Endodermal cell (in vitro differentiated cells): ENCODE measurements around the gene ZNF19. TPM values are rescaled to one million over a fixed set of nuclear protein-coding genes. Genes with fewer than 3 reads are reported as not detected.
A peak's percentile ranks its signal among the peaks of the same experiment; 100 is the strongest.

Experiments
- DNase-seq: peaks from one replicate; pipeline ENCODE4 v3.0.0-alpha.2; 2017
- H3K27ac ChIP-seq: 2 replicates; pipeline ENCODE4 v1.5.1; 2013; ENCODE audit warnings: mild to moderate bottlenecking, low read depth, low read length, moderate library complexity
- H3K27me3 ChIP-seq: 2 replicates; pipeline ENCODE4 v1.6.1; 2013; ENCODE audit warnings: mild to moderate bottlenecking, low read length, moderate library complexity; ENCODE audit not compliant: insufficient read depth, control insufficient read depth, poor library complexity, severe bottlenecking
- H3K36me3 ChIP-seq: 2 replicates; pipeline ENCODE4 v1.7.0; 2013; ENCODE audit warnings: mild to moderate bottlenecking, low read length, moderate library complexity; ENCODE audit not compliant: control insufficient read depth, insufficient read depth
- H3K4me1 ChIP-seq: one replicate; pipeline ENCODE4 v1.7.0; 2013; ENCODE audit warnings: low read length; ENCODE audit not compliant: control insufficient read depth, insufficient read depth
- H3K4me3 ChIP-seq: 2 replicates; pipeline ENCODE4 v1.5.1; 2013; ENCODE audit warnings: mild to moderate bottlenecking, low read length, moderate library complexity
- H3K9ac ChIP-seq: 2 replicates; pipeline ENCODE4 v1.6.1; 2013; ENCODE audit warnings: mild to moderate bottlenecking, low read length, moderate library complexity; ENCODE audit not compliant: poor library complexity, severe bottlenecking; ENCODE audit errors: extremely low read depth
- H3K9me3 ChIP-seq: 2 replicates; pipeline ENCODE4 v1.6.1; 2013; ENCODE audit warnings: mild to moderate bottlenecking, low read length, moderate library complexity; ENCODE audit not compliant: control insufficient read depth
- H3K27ac Mint-ChIP-seq: 2 replicates; pipeline ENCODE4 v1.8.0; 2020; ENCODE audit warnings: mixed read lengths
- H3K27me3 Mint-ChIP-seq: 2 replicates; pipeline ENCODE4 v1.8.0; 2021; ENCODE audit warnings: mild to moderate bottlenecking, mixed read lengths; ENCODE audit not compliant: insufficient read depth
- H3K36me3 Mint-ChIP-seq: 2 replicates; pipeline ENCODE4 v1.8.0; 2020; ENCODE audit warnings: low read depth, mixed read lengths
- H3K4me1 Mint-ChIP-seq: 2 replicates; pipeline ENCODE4 v1.8.0; 2020; ENCODE audit warnings: mixed read lengths
- H3K4me3 Mint-ChIP-seq: 2 replicates; pipeline ENCODE4 v1.8.0; 2020; ENCODE audit warnings: mild to moderate bottlenecking, moderate library complexity, mixed read lengths
- H3K9me3 Mint-ChIP-seq: 2 replicates; pipeline ENCODE4 v1.8.0; 2020; ENCODE audit warnings: mild to moderate bottlenecking, mixed read lengths
- CTCF ChIP-seq: fragments of 200-600 bp; sonication (generic); conservative IDR thresholded peaks from 2 replicates; pipeline ENCODE4 v1.5.0; 2021; ENCODE audit warnings: antibody characterized with exemption, mild to moderate bottlenecking
- WGBS, 2 experiments: methylation state at CpG; one replicate each; pipeline versions ENCODE4 v1.1.5 to v1.1.7; 2013; ENCODE audit warnings: missing lambda C conversion rate in 2 of 2, mixed read lengths in 1 of 2; ENCODE audit not compliant: insufficient coverage in 1 of 2, insufficient read length in 1 of 2; 5-methylcytosine and 5-hydroxymethylcytosine counted together
- total RNA-seq, 2 donors: library from RNA; stranded (reverse); fragmentation: NEBNext Ultra II Directional in 1 of 2; extraction: Animal tissue kit (Norgen Biotek cat#: 25700) in 1 of 2; gene quantifications; 2 replicates in 1 of 2; 3 replicates in 1 of 2; pipeline ENCODE4 v1.2.1, GENCODE V29; 2021

ZNF19 gene
- total RNA-seq, 2 donors from 2014 or later: 5.8 to 8.5 TPM

GRCh38 chr16:71442051-71442440 is 47.1 kb downstream of the ZNF19 start, which contains the start of gene TLE7:
TSS of gene TLE7 (minus strand) at chr16:71442054. CDS start at chr16:71433324, 8,730 bp downstream.
- Histone ChIP-seq H3K9me3 (peaks cover 16% of the 10 kb centered on the region), H3K4me3 (no peak within 1 kb of the TSS), H3K9ac (no peak within 1 kb of the TSS), H3K27me3 (peaks cover 30% of the 10 kb centered on the region), H3K27ac (no peak within 1 kb of the TSS), H3K4me1 (no peaks in the 10 kb centered on the region), H3K36me3 (no peaks in the 10 kb centered on the region)
- no peak for DNase-seq
- H3K27ac Mint-ChIP-seq: no peak within 1 kb of the TSS
- peaks cover 43% of the 10 kb centered on the region for H3K9me3 Mint-ChIP-seq
- 91 to 92% methylated on average over 2 to 13 of the region's 13 CpGs for WGBS, 2 experiments
- peaks cover 44% of the 10 kb centered on the region for H3K27me3 Mint-ChIP-seq
- H3K36me3 Mint-ChIP-seq: no peaks in the 10 kb centered on the region
- no peak within 1 kb of the TSS for H3K4me3 Mint-ChIP-seq
- TF ChIP-seq CTCF: no peak
- no peaks in the 10 kb centered on the region for H3K4me1 Mint-ChIP-seq

- no peak overlapping the region for H3K4me3 Mint-ChIP-seq
- TF ChIP-seq CTCF: peak; percentile 77
- peaks cover 44% of the 10 kb centered on the region for H3K27me3 Mint-ChIP-seq
- no peaks in the 10 kb centered on the region for H3K36me3 Mint-ChIP-seq
- H3K27me3 ChIP-seq: peaks cover 30% of the 10 kb centered on the region
- H3K9me3 ChIP-seq: peaks cover 10% of the 10 kb centered on the region
- DNase-seq: peak; percentile 80
- H3K4me1 ChIP-seq: no peaks in the 10 kb centered on the region
- 94 to 97% methylated on average over 54 to 71 of the region's 71 CpGs for WGBS, 2 experiments
- H3K27ac ChIP-seq: no peak overlapping the region
- H3K9me3 Mint-ChIP-seq: peaks cover 38% of the 10 kb centered on the region
- no peak overlapping the region for H3K9ac ChIP-seq
- H3K27ac Mint-ChIP-seq: no peak overlapping the region
- no peaks in the 10 kb centered on the region for H3K36me3 ChIP-seq
- no peak overlapping the region for H3K4me3 ChIP-seq
- no peaks in the 10 kb centered on the region for H3K4me1 Mint-ChIP-seq
Observed at GRCh38 chr16:71441348-71442050, 47.6 kb downstream of the ZNF19 start.

- H3K27me3 Mint-ChIP-seq: peaks cover 45% of the 10 kb centered on the region
- peaks cover 4% of the 10 kb centered on the region for H3K9me3 ChIP-seq
- peak; percentile 76 for DNase-seq
- WGBS, 2 experiments: 52 to 76% methylated on average over 12 to 25 of the region's 25 CpGs
- no peak overlapping the region for H3K27ac Mint-ChIP-seq
- no peaks in the 10 kb centered on the region for H3K36me3 ChIP-seq
- no peak overlapping the region for H3K9ac ChIP-seq
- no peaks in the 10 kb centered on the region for H3K4me1 Mint-ChIP-seq
- H3K36me3 Mint-ChIP-seq: no peaks in the 10 kb centered on the region
- H3K4me1 ChIP-seq: no peaks in the 10 kb centered on the region
- H3K9me3 Mint-ChIP-seq: peaks cover 31% of the 10 kb centered on the region
- H3K4me3 Mint-ChIP-seq: no peak overlapping the region
- H3K27me3 ChIP-seq: peaks cover 35% of the 10 kb centered on the region
- peak; percentile 75 for TF ChIP-seq CTCF
- no peak overlapping the region for H3K27ac ChIP-seq
- H3K4me3 ChIP-seq: no peak overlapping the region
Observed at GRCh38 chr16:71440669-71441347, 48.3 kb downstream of the ZNF19 start.
